Measurements from ENCODE around the gene WWOX. TPM values are rescaled to one million over a fixed set of nuclear protein-coding genes. Genes with fewer than 3 reads are reported as not detected.

Gene WWOX
- total RNA-seq, 4 donors from 2014 or later = 12.9 to 53.5 (median 25.6) TPM

GRCh38 chr16:78796221-78796866, 696.9 kb downstream of the WWOX start:
- Histone ChIP-seq H3K4me1 (no peaks in the 10 kb centered on the region), H3K27me3 (no peaks in the 10 kb centered on the region), H3K27ac (no peak overlapping the region), H3K36me3 (no peaks in the 10 kb centered on the region), H3K4me3 (no peak overlapping the region), H3K9me3 (no peaks in the 10 kb centered on the region)
- 59 to 62% methylated on average over 3 of the region's 3 CpGs for WGBS, 2 donors (ENCODE audit: low coverage in 1 of 2)
- ATAC-seq = peak; percentile 62
- TF ChIP-seq POLR2A (IDR thresholded peaks at IDR 0.05) = no peak
- TF ChIP-seq POLR2AphosphoS5 (IDR thresholded peaks at IDR 0.05) = no peak
- no peak for TF ChIP-seq EP300 (IDR thresholded peaks at IDR 0.05)
- no peak for TF ChIP-seq CTCF (IDR thresholded peaks at IDR 0.05)

- Histone ChIP-seq H3K36me3 (no peaks in the 10 kb centered on the region), H3K27ac (no peak overlapping the region), H3K9me3 (no peaks in the 10 kb centered on the region), H3K4me1 (no peaks in the 10 kb centered on the region), H3K27me3 (no peaks in the 10 kb centered on the region), H3K4me3 (no peak overlapping the region)
- WGBS, 2 donors (ENCODE audit: low coverage in 1 of 2) = 89 to 94% methylated on average over 4 of the region's 5 CpGs
- no peak for ATAC-seq
- TF ChIP-seq EP300 (IDR thresholded peaks at IDR 0.05) = no peak
- no peak for TF ChIP-seq CTCF (IDR thresholded peaks at IDR 0.05)
- no peak for TF ChIP-seq POLR2A (IDR thresholded peaks at IDR 0.05)
- TF ChIP-seq POLR2AphosphoS5 (IDR thresholded peaks at IDR 0.05) = no peak
These were observed 700.0 kb downstream of the WWOX start for GRCh38 chr16:78799429-78799828.

GRCh38 chr16:78800523-78800922, 701.1 kb downstream of the WWOX start:
- Histone ChIP-seq H3K36me3 (no peaks in the 10 kb centered on the region), H3K4me1 (no peaks in the 10 kb centered on the region), H3K9me3 (no peaks in the 10 kb centered on the region), H3K27me3 (no peaks in the 10 kb centered on the region), H3K4me3 (no peak overlapping the region), H3K27ac (no peak overlapping the region)
- no peak for TF ChIP-seq EP300 (IDR thresholded peaks at IDR 0.05)
- no peak for TF ChIP-seq POLR2AphosphoS5 (IDR thresholded peaks at IDR 0.05)
- no peak for TF ChIP-seq CTCF (IDR thresholded peaks at IDR 0.05)
- TF ChIP-seq POLR2A (IDR thresholded peaks at IDR 0.05) = no peak
- 70 to 87% methylated on average over 3 of the region's 3 CpGs for WGBS, 2 donors (ENCODE audit: low coverage in 1 of 2)
- no peak for ATAC-seq

- H3K9me3 ChIP-seq = no peaks in the 10 kb centered on the region
- no peaks in the 10 kb centered on the region for H3K4me1 ChIP-seq
- no peaks in the 10 kb centered on the region for H3K36me3 ChIP-seq
- no peak overlapping the region for H3K4me3 ChIP-seq
- WGBS, 2 donors (ENCODE audit: low coverage in 1 of 2) = 78 to 99% methylated on average over 5 to 10 of the region's 13 CpGs
- no peaks in the 10 kb centered on the region for H3K27me3 ChIP-seq
- H3K27ac ChIP-seq = no peak overlapping the region
- ATAC-seq = no peak
- TF ChIP-seq POLR2AphosphoS5 (IDR thresholded peaks at IDR 0.05) (no peak), EP300 (IDR thresholded peaks at IDR 0.05) (no peak), POLR2A (IDR thresholded peaks at IDR 0.05) (no peak), CTCF (IDR thresholded peaks at IDR 0.05) (no peak)
These were observed 704.7 kb downstream of the WWOX start for GRCh38 chr16:78804058-78804735.

GRCh38 chr16:78805556-78805955, 706.1 kb downstream of the WWOX start:
- Histone ChIP-seq H3K36me3 (no peaks in the 10 kb centered on the region), H3K9me3 (no peaks in the 10 kb centered on the region), H3K4me1 (no peaks in the 10 kb centered on the region), H3K27me3 (no peaks in the 10 kb centered on the region), H3K4me3 (no peak overlapping the region), H3K27ac (no peak overlapping the region)
- whole genome bisulfite sequencing, 2 donors (ENCODE audit: low coverage in 1 of 2) = 68 to 88% methylated on average over 2 to 5 of the region's 5 CpGs
- ATAC-seq = no peak
- TF ChIP-seq CTCF (IDR thresholded peaks at IDR 0.05) (no peak), EP300 (IDR thresholded peaks at IDR 0.05) (no peak), POLR2A (IDR thresholded peaks at IDR 0.05) (no peak), POLR2AphosphoS5 (IDR thresholded peaks at IDR 0.05) (no peak)

Data from gastroesophageal sphincter (tissue), 4 donors.